Measurements from ENCODE around the gene CIROP. TPM values are rescaled to one million over a fixed set of nuclear protein-coding genes. Genes with fewer than 3 reads are reported as not detected.

The CIROP gene
- total RNA-seq, 1 experiment from 2014 or later: 0.42 TPM

GRCh38 chr14:23052182-23052623, 52.6 kb downstream of the CIROP start:
- H3K4me3 ChIP-seq (ENCODE audit: insufficient read depth, low read depth, low read length): no peak overlapping the region
- H3K27me3 ChIP-seq (ENCODE audit: control insufficient read depth, insufficient read depth, low read length): peaks cover 7% of the 10 kb centered on the region
- peaks cover 3% of the 10 kb centered on the region; the same call in 1 of the 2 replicates for H3K36me3 ChIP-seq (replicated peaks; ENCODE audit: control insufficient read depth, insufficient read depth, low read length)
- DNase-seq: peak; percentile 86

- no peaks in the 10 kb centered on the region; the same call in 1 of the 2 replicates for H3K27me3 ChIP-seq (ENCODE audit: control insufficient read depth, insufficient read depth, low read length)
- no peak overlapping the region for H3K4me3 ChIP-seq (ENCODE audit: insufficient read depth, low read depth, low read length)
These were observed 53.4 kb downstream of the CIROP start for GRCh38 chr14:23051141-23052057.

More at GRCh38 chr14:23051141-23052057, 53.4 kb downstream of the CIROP start:
- DNase-seq: no peak
- H3K36me3 ChIP-seq (replicated peaks; ENCODE audit: control insufficient read depth, insufficient read depth, low read length): peaks cover 3% of the 10 kb centered on the region; the same call in 1 of the 2 replicates

Other genes with a start within 250 kb of the CIROP start
- 9.5 and 19.3 TPM in 2 replicates for gene LRP10, start 233.2 kb downstream of the CIROP start, total RNA-seq (2014; rRNA removed; shearing (Covaris generic))
- gene REM2, start 221.8 kb downstream of the CIROP start, total RNA-seq (2014; rRNA removed; shearing (Covaris generic)): 0.33 and 0.73 TPM in 2 replicates
- gene RBM23, start 185.8 kb downstream of the CIROP start, total RNA-seq (2014; rRNA removed; shearing (Covaris generic)): 41.9 and 45.0 TPM in 2 replicates
- gene PRMT5, start 175.6 kb downstream of the CIROP start, total RNA-seq (2014; rRNA removed; shearing (Covaris generic)): 86.7 and 114 TPM in 2 replicates
- 96.5 and 104 TPM in 2 replicates for gene HAUS4, start 147.9 kb downstream of the CIROP start, total RNA-seq (2014; rRNA removed; shearing (Covaris generic))
- gene AJUBA, start 122.4 kb downstream of the CIROP start, total RNA-seq (2014; rRNA removed; shearing (Covaris generic)): 27.0 and 27.5 TPM in 2 replicates
- 13.2 and 16.9 TPM in 2 replicates for gene C14orf93, start 94.8 kb downstream of the CIROP start, total RNA-seq (2014; rRNA removed; shearing (Covaris generic))
- gene PSMB5, start 70.1 kb downstream of the CIROP start, total RNA-seq (2014; rRNA removed; shearing (Covaris generic)): 262 and 328 TPM in 2 replicates
- gene PSMB11, start 62.8 kb downstream of the CIROP start, total RNA-seq (2014; rRNA removed; shearing (Covaris generic)): not detected in 2 replicates
- 9.7 and 12.3 TPM in 2 replicates for gene CDH24, start 47.5 kb downstream of the CIROP start, total RNA-seq (2014; rRNA removed; shearing (Covaris generic))
- 83.4 and 89.5 TPM in 2 replicates for gene ACIN1, start 9.9 kb downstream of the CIROP start, total RNA-seq (2014; rRNA removed; shearing (Covaris generic))
- gene C14orf119, start 9.5 kb downstream of the CIROP start, total RNA-seq (2014; rRNA removed; shearing (Covaris generic)): 73.7 and 97.8 TPM in 2 replicates
- 0.44 TPM in 1 of 2 replicates, not detected in the other for gene CEBPE, start 14.3 kb upstream of the CIROP start, total RNA-seq (2014; rRNA removed; shearing (Covaris generic))
- gene SLC7A8, start 78.7 kb upstream of the CIROP start, total RNA-seq (2014; rRNA removed; shearing (Covaris generic)): 66.7 and 79.1 TPM in 2 replicates
- gene RNF212B, start 132.9 kb upstream of the CIROP start, total RNA-seq (2014; rRNA removed; shearing (Covaris generic)): 0.24 TPM in 1 of 2 replicates, not detected in the other
- gene HOMEZ, start 181.1 kb upstream of the CIROP start, total RNA-seq (2014; rRNA removed; shearing (Covaris generic)): 5.9 and 7.8 TPM in 2 replicates
- 1.0 and 2.0 TPM in 2 replicates for gene PPP1R3E, start 197.9 kb upstream of the CIROP start, total RNA-seq (2014; rRNA removed; shearing (Covaris generic))
- gene BCL2L2, start 201.8 kb upstream of the CIROP start, total RNA-seq (2014; rRNA removed; shearing (Covaris generic)): 8.8 and 14.2 TPM in 2 replicates
- 143 and 174 TPM in 2 replicates for gene PABPN1, start 216.5 kb upstream of the CIROP start, total RNA-seq (2014; rRNA removed; shearing (Covaris generic))
- gene SLC22A17, start 247.9 kb upstream of the CIROP start, total RNA-seq (2014; rRNA removed; shearing (Covaris generic)): 32.9 and 37.2 TPM in 2 replicates

All from H7 (cell line).